Epithelial cell of esophagus (primary cell): ENCODE measurements around the gene PPFIA2.

Source experiments
- DNase-seq: peaks from one replicate; pipeline ENCODE4 v3.0.0; 2010; ENCODE audit warnings: low read depth
- H3K4me3 ChIP-seq: 2 replicates; pipeline ENCODE4 v1.5.1; 2011; ENCODE audit warnings: mild to moderate bottlenecking, low read length, control low read depth
- TF ChIP-seq, protein P1 (sequence below): IDR thresholded peaks from 2 replicates; pipeline ENCODE4 v1.5.1; 2011; ENCODE audit warnings: low read depth, mild to moderate bottlenecking, low read length, control low read depth, inconsistent platforms; ENCODE audit not compliant: insufficient read depth; ENCODE audit errors: missing control alignments

Gene PPFIA2

DNA sequence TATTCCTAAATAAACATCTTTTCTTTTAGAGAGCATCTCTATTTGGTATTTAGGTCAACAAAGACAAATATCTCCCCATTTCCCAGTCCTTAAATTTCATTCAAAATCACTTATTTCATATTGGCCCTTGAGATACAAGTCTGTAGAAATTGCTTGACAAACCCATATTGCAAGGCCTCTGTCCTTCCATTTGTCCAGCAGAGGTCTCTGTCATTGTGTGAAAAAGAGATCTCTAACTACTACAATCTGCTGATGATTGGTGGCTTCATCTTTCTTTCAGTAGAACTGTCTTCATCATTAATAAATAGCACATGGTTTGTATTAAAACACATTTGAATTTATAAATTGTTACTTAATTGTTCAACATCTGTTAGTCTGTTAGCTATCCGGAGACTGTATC is 428.7 kb downstream of the PPFIA2 start:
- TF ChIP-seq, protein P1, sequence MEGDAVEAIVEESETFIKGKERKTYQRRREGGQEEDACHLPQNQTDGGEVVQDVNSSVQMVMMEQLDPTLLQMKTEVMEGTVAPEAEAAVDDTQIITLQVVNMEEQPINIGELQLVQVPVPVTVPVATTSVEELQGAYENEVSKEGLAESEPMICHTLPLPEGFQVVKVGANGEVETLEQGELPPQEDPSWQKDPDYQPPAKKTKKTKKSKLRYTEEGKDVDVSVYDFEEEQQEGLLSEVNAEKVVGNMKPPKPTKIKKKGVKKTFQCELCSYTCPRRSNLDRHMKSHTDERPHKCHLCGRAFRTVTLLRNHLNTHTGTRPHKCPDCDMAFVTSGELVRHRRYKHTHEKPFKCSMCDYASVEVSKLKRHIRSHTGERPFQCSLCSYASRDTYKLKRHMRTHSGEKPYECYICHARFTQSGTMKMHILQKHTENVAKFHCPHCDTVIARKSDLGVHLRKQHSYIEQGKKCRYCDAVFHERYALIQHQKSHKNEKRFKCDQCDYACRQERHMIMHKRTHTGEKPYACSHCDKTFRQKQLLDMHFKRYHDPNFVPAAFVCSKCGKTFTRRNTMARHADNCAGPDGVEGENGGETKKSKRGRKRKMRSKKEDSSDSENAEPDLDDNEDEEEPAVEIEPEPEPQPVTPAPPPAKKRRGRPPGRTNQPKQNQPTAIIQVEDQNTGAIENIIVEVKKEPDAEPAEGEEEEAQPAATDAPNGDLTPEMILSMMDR: no peak
- DNase-seq: peak; percentile 1
- no peak overlapping the region for H3K4me3 ChIP-seq

DNA sequence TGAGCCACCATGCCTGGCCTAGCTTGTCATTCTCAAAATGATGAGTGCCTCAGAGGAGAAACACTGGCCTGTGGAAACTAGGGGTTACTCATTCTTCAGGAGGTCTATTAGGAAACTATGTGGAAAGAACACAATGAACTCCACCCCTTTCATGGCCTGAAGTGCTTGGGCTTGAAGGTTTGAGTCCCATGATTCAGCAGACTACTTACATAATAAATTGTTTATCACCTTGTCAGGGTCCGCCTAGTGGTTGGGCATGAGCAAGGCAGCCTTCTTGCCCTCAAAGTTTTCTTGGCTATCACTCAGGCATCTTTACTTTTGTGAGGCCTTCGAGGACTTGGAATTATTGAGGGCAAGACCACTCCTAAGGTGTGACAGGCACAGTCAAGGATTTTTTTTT is 430.1 kb downstream of the PPFIA2 start:
- DNase-seq: peak; percentile 71
- TF ChIP-seq, protein P1: peak; percentile 52

DNA sequence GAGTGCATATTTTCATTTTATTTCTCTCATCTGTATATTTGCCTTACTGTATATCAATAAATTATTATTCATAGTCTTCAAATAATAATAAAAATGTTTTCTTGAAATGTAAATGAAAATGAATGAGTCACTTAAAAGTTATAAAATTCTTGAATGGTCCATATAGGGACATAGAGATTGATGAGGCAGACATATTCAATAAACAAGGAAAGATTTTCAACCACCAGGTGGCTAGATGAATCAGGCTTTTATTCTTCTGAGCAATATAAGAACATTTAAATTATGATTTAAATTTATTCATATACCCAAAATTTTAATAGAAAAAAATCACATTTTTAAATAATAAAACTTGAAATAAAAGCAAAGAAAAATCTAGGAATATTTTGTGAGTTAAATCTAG is 431.7 kb downstream of the PPFIA2 start:
- no peak for DNase-seq
- TF ChIP-seq, protein P1: no peak
- H3K4me3 ChIP-seq: no peak overlapping the region

More for the DNA sequence above, 430.1 kb downstream of the PPFIA2 start:
- H3K4me3 ChIP-seq: no peak overlapping the region

GRCh38 chr12:81325086-81325485 is 434.1 kb downstream of the PPFIA2 start:
- TF ChIP-seq, protein P1: no peak
- H3K4me3 ChIP-seq: no peak overlapping the region
- no peak for DNase-seq

DNA sequence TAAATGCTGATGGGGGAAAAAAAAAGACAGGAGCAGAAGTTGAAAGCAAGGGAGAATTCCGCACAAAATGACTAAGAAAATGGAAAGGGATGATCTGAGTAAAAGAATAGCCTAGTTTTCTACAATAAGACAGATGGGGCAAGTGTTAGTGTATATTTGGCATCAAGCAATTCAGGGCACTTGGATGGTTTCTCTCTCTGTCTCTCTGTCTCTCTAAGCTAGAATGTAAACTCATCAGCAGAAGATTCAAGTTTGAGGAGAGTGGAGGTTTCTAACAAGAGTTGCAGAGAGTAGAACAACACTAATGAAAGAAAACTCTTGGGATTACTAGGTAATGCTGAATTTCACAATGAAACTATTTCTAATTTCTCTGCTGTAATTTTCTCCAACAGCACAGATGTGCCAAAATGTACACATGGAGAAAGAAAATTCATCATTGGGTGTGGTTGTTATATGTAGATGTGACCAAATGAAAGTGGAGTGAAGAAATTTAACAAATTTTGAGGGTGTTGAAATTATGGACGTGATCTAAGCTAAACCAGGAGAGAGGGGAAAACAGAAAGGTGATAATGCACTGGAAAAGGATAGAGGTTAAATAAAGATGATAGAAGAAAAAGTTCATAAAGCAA is 444.1 kb downstream of the PPFIA2 start:
- no peak overlapping the region for H3K4me3 ChIP-seq
- DNase-seq: no peak
- TF ChIP-seq, protein P1: no peak

- TF ChIP-seq, protein P1: no peak
- H3K4me3 ChIP-seq: no peak overlapping the region
- DNase-seq: no peak
These were observed 455.2 kb downstream of the PPFIA2 start for GRCh38 chr12:81303935-81304334.

DNA sequence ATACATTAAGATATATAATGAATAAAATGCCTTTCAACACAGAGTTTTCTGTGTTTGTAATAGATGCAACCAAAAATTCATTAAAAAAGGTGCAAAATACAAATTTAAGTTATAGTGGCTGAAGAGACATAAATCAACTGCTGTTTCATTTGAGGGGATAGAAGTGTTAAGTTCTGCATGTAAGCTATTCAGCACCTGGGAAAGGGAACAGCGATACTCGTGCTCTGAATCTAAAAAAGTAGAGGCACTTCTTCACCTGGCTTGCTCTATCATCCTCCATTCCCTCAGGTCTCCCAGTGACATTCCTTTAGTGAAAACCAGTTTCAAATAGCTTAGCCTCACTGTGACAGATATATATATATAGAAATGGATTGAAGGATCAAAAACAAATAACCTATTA is 458.7 kb downstream of the PPFIA2 start:
- DNase-seq: peak; percentile 34
- no peak overlapping the region for H3K4me3 ChIP-seq
- TF ChIP-seq, protein P1: no peak
